ENCODE measurements around the gene PLD3. TPM values are rescaled to one million over a fixed set of nuclear protein-coding genes. Genes with fewer than 3 reads are reported as not detected.

Gene PLD3
- total and polyA plus RNA-seq, 11 donors: 109 to 375 (median 161) TPM

DNA sequence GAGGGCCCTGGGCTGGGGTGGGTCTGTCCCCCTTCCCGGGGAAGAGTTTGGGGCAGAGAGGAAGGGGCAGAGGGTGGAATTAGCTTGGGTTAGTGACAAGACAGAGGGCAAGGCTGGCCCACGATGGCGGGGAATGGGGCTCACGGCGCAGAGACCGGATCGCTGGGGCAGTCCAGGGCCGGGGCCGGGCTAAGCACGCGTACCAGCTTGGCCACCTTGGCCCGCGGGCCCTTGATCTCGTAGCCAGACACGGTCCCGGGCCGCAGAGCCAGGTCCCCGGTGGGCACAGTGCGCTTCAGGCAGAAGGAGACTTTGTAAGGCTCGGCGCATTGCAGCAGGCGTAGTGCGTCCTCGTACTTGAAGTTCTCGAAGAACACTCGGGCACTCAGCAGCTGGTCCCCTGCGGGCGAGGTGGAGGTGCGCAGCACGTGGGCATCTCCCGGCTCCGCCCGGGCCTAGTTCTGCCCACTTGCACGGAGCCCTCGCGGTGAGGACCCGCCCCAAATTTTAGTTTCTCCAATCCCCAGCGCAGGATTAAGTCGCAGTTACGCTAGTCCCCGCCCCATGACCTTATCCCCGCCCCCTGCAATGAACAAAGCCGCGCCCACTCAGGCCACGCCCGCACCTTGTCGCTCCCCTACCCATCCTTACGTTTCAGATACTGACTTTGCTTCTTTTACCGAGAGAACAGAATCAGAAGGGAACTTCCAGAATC, 50.1 kb downstream of the PLD3 start:
- 51 to 71% (median 67%) methylated on average over 31 to 49 of the region's 49 CpGs for WGBS, 4 donors

DNA sequence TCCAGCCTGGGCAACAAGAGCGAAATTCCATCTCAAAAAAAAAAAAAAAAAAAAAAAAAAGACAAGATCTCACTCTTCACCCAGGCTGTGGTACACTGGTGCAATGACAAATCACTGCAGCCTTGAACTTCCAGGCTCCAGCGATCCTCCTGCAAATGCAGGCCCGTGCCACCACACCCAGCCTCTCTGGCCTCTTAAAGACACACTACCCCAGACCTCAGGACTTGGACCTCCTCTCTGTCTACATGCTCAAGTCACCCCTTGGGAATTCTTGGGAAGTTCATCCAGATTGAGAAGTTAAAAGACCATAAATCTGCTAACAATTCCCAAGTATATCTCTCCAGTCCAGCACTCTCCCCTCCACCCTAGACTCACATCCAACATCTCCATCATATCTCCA, 52.1 kb downstream of the PLD3 start:
- ATAC-seq: no peak
- no peak overlapping the region for H3K4me3 ChIP-seq
- peaks cover 0 to 8% (median 0%) of the 10 kb centered on the region in 9 donors for H3K36me3 ChIP-seq
- H3K27ac ChIP-seq: no peak overlapping the region
- no peaks in the 10 kb centered on the region for H3K9me3 ChIP-seq
- H3K4me1 ChIP-seq: peaks cover 0 to 19% (median 9%) of the 10 kb centered on the region in 12 donors
- 44 to 68% (median 61%) methylated on average over 2 to 3 of the region's 3 CpGs for WGBS, 4 donors
- DNase-seq: no peak
- intact Hi-C loops (cut with DNase I): loop anchor here in 4 of 10 donors (2.0 to 5.0 kb wide), 4 partner anchors 43 to 53 kb away; partner anchors contain the start of genes C19orf47 (in 2 of the 4) and PLD3 (in 2 of the 4)
- H3K27me3 ChIP-seq: no peaks in the 10 kb centered on the region
- TF ChIP-seq, protein P1, sequence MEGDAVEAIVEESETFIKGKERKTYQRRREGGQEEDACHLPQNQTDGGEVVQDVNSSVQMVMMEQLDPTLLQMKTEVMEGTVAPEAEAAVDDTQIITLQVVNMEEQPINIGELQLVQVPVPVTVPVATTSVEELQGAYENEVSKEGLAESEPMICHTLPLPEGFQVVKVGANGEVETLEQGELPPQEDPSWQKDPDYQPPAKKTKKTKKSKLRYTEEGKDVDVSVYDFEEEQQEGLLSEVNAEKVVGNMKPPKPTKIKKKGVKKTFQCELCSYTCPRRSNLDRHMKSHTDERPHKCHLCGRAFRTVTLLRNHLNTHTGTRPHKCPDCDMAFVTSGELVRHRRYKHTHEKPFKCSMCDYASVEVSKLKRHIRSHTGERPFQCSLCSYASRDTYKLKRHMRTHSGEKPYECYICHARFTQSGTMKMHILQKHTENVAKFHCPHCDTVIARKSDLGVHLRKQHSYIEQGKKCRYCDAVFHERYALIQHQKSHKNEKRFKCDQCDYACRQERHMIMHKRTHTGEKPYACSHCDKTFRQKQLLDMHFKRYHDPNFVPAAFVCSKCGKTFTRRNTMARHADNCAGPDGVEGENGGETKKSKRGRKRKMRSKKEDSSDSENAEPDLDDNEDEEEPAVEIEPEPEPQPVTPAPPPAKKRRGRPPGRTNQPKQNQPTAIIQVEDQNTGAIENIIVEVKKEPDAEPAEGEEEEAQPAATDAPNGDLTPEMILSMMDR (IDR thresholded peaks at IDR 0.05): no peak
- no peak for TF ChIP-seq POLR2A (IDR thresholded peaks at IDR 0.05)

More for the DNA sequence above, 50.1 kb downstream of the PLD3 start:
- H3K27me3 ChIP-seq: no peaks in the 10 kb centered on the region
- peak in 2 of 4 donors; percentile 19 to 21 for ATAC-seq
- peaks cover 0 to 8% (median 0%) of the 10 kb centered on the region in 9 donors for H3K36me3 ChIP-seq
- intact Hi-C loops (cut with DNase I): no loop called here
- DNase-seq: no peak
- no peak for TF ChIP-seq POLR2A (IDR thresholded peaks at IDR 0.05)
- TF ChIP-seq, protein P1 (IDR thresholded peaks at IDR 0.05): no peak
- no peak overlapping the region for H3K27ac ChIP-seq
- H3K4me1 ChIP-seq: peaks cover 0 to 7% (median 2%) of the 10 kb centered on the region in 12 donors
- H3K9me3 ChIP-seq: no peaks in the 10 kb centered on the region
- H3K4me3 ChIP-seq: peak overlapping the region in 2 of 12 donors; percentile 1 to 24

GRCh38 chr19:40403262-40403984, 54.9 kb downstream of the PLD3 start:
- intact Hi-C loops (cut with DNase I): loop anchor here in 3 of 10 donors (5.0 kb wide), 3 partner anchors 46 to 56 kb away; partner anchors contain the start of genes C19orf47 (in 1 of the 3) and PLD3 (in 1 of the 3)
- WGBS, 4 donors: 0 to 1% (median 1%) methylated on average over 17 to 41 of the region's 41 CpGs

More at GRCh38 chr19:40403262-40403984, 54.9 kb downstream of the PLD3 start:
- Histone ChIP-seq H3K4me1 (peaks cover 0 to 26% (median 9%) of the 10 kb centered on the region in 12 donors), H3K27me3 (no peaks in the 10 kb centered on the region), H3K9me3 (no peaks in the 10 kb centered on the region), H3K4me3 (peak overlapping the region; percentile 32 to 81 (median 64)), H3K36me3 (no peaks in the 10 kb centered on the region), H3K27ac (peak overlapping the region; percentile 80 to 93 (median 88))
- peak; percentile 81 to 95 (median 90) for ATAC-seq
- TF ChIP-seq POLR2A (IDR thresholded peaks at IDR 0.05): no peak
- TF ChIP-seq, protein P1 (IDR thresholded peaks at IDR 0.05): peak in 3 of 12 donors; percentile 10 to 28 (median 12)
- DNase-seq: peak; percentile 92 to 95 (median 93)
